Mesenchymal stem cell (in vitro differentiated cells and primary cell): ENCODE results near the gene ZFP1.
"Not testable (repeated sequence)": the region's sequence is repeated elsewhere in the genome, so short reads cannot be mapped to it uniquely, and the experiment has no call there.

Experiments used
- DNase-seq: peaks from one replicate; pipeline ENCODE4 v3.0.0-alpha.2; 2013
- H2AFZ ChIP-seq: one replicate; pipeline ENCODE4 v1.6.1; 2013; ENCODE audit warnings: low read depth, mild to moderate bottlenecking, control low read depth, inconsistent platforms, low read length, moderate library complexity
- H2AK5ac ChIP-seq: 2 replicates; pipeline ENCODE4 v1.6.1; 2013; ENCODE audit warnings: low read length, moderate library complexity, mild to moderate bottlenecking, inconsistent platforms; ENCODE audit not compliant: severe bottlenecking
- H2BK120ac ChIP-seq: one replicate; pipeline ENCODE4 v1.6.1; 2013; ENCODE audit warnings: low read depth, mild to moderate bottlenecking, inconsistent platforms, low read length, moderate library complexity
- H2BK12ac ChIP-seq, 2 experiments: one replicate each; pipeline ENCODE4 v1.6.1; 2013; ENCODE audit warnings: inconsistent platforms in 2 of 2, low read length in 2 of 2, mild to moderate bottlenecking in 2 of 2, moderate library complexity in 2 of 2, control low read depth in 1 of 2
- H2BK15ac ChIP-seq: one replicate; pipeline ENCODE4 v1.6.1; 2013; ENCODE audit warnings: mild to moderate bottlenecking, low read depth, inconsistent platforms; ENCODE audit not compliant: poor library complexity, severe bottlenecking
- H2BK5ac ChIP-seq: 2 replicates; pipeline ENCODE4 v1.6.1; 2013; ENCODE audit warnings: low read depth, mild to moderate bottlenecking, low read length, control low read depth, inconsistent platforms; ENCODE audit not compliant: poor library complexity, severe bottlenecking
- H3K14ac ChIP-seq, 2 experiments: one replicate each; pipeline ENCODE4 v1.6.1; 2013; ENCODE audit warnings: inconsistent platforms in 2 of 2, low read length in 2 of 2, control low read depth in 1 of 2, mild to moderate bottlenecking in 1 of 2, moderate library complexity in 1 of 2
- H3K18ac ChIP-seq, 2 experiments: one replicate each; pipeline ENCODE4 v1.6.1; 2013; ENCODE audit warnings: inconsistent platforms in 2 of 2, low read length in 2 of 2, control low read depth in 1 of 2, low read depth in 1 of 2, mild to moderate bottlenecking in 1 of 2
- H3K23ac ChIP-seq, 2 experiments: one replicate each; pipeline ENCODE4 v1.6.1; 2013; ENCODE audit warnings: inconsistent platforms in 2 of 2, low read length in 2 of 2, mild to moderate bottlenecking in 2 of 2, moderate library complexity in 2 of 2, control low read depth in 1 of 2
- H3K27ac ChIP-seq: 2 replicates; pipeline ENCODE4 v1.5.1; 2013; ENCODE audit warnings: mild to moderate bottlenecking, moderate library complexity, low read length, control low read depth, inconsistent platforms; ENCODE audit not compliant: poor library complexity, severe bottlenecking
- H3K27me3 ChIP-seq, 2 experiments: 2 replicates each; pipeline versions ENCODE4 v1.6.1 to v1.7.0; 2013; ENCODE audit warnings: low read length in 2 of 2, mild to moderate bottlenecking in 2 of 2, moderate library complexity in 2 of 2, control low read depth in 1 of 2, inconsistent platforms in 1 of 2; ENCODE audit not compliant: control insufficient read depth in 1 of 2, insufficient read depth in 1 of 2
- H3K36me3 ChIP-seq, 2 experiments: 2 replicates each; pipeline versions ENCODE4 v1.6.1 to v1.7.0; 2013; ENCODE audit warnings: low read length in 2 of 2, control low read depth in 1 of 2, inconsistent platforms in 1 of 2, low read depth in 1 of 2, mild to moderate bottlenecking in 1 of 2; ENCODE audit not compliant: insufficient read depth in 2 of 2, control insufficient read depth in 1 of 2
- H3K4ac ChIP-seq, 2 experiments: one replicate each; pipeline ENCODE4 v1.6.1; 2013; ENCODE audit warnings: inconsistent platforms in 2 of 2, low read length in 2 of 2, mild to moderate bottlenecking in 2 of 2, moderate library complexity in 2 of 2, control low read depth in 1 of 2, low read depth in 1 of 2
- H3K4me1 ChIP-seq: 2 replicates; pipeline ENCODE4 v1.6.1; 2013; ENCODE audit warnings: low read depth, low read length, control low read depth; ENCODE audit not compliant: control insufficient read depth, insufficient read depth
- H3K4me2 ChIP-seq: 2 replicates; pipeline ENCODE4 v1.6.1; 2013; ENCODE audit warnings: low read length, mild to moderate bottlenecking, inconsistent platforms; ENCODE audit not compliant: poor library complexity, severe bottlenecking
- H3K4me3 ChIP-seq, 2 experiments: 2 replicates each; pipeline versions ENCODE4 v1.5.1 to v1.7.0; 2013; ENCODE audit warnings: low read length in 2 of 2, mild to moderate bottlenecking in 2 of 2, control low read depth in 1 of 2, low read depth in 1 of 2; ENCODE audit not compliant: insufficient read depth in 1 of 2
- H3K79me1 ChIP-seq: replicated peaks from 2 replicates; pipeline ENCODE4 v1.6.1; 2013; ENCODE audit warnings: mild to moderate bottlenecking, control low read depth, low read length, inconsistent platforms; ENCODE audit not compliant: poor library complexity, severe bottlenecking
- H3K9ac ChIP-seq: 2 replicates; pipeline ENCODE4 v1.7.0; 2013; ENCODE audit warnings: mild to moderate bottlenecking, low read length, moderate library complexity
- H3K9me3 ChIP-seq: 2 replicates; pipeline ENCODE4 v1.7.0; 2013; ENCODE audit warnings: mild to moderate bottlenecking, low read length; ENCODE audit not compliant: control insufficient read depth
- H4K8ac ChIP-seq: one replicate; pipeline ENCODE4 v1.6.1; 2013; ENCODE audit warnings: inconsistent platforms, mild to moderate bottlenecking, low read length, moderate library complexity
- H4K91ac ChIP-seq: one replicate; pipeline ENCODE4 v1.6.1; 2013; ENCODE audit warnings: mild to moderate bottlenecking, low read length, inconsistent platforms
- WGBS: methylation state at CpG from one replicate; pipeline ENCODE4 v1.1.7; 2013; ENCODE audit warnings: mixed read lengths; 5-methylcytosine and 5-hydroxymethylcytosine counted together

ZFP1 gene

DNA sequence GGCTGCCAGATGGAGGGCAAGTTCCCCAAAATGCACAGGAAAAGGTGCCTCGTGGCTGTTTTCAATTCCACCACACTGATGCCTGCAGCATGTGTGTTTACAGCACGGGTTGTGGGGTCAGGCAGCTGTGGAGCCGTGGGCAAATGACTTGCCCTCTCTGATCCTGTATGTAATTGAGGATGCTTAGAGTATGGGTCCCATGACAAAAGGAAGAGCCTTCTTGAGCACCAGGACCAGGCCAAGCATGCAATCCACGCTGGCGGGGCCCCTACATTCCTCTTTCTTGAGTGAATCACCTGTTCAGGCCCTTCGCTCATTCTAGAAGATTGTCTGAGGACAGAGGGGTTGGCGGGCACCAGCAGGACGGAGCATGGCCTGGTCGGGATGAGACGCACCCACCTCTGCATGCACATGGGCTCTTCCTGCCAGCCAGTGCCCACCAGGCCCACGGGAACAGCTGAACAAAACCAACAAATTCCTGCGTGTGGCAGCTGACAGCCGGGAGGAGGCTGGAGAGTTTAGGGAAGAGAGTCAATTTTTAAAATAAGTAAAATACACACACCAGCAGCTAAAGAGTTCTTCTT lies 60.0 kb downstream of the ZFP1 start:
- H3K23ac ChIP-seq = no peak overlapping the region
- no peaks in the 10 kb centered on the region for H3K36me3 ChIP-seq
- H2BK5ac ChIP-seq = no peak overlapping the region
- H3K79me1 ChIP-seq = no peaks in the 10 kb centered on the region
- no peaks in the 10 kb centered on the region for H3K9me3 ChIP-seq
- H3K9ac ChIP-seq = no peak overlapping the region
- H3K4me1 ChIP-seq = peaks cover 11% of the 10 kb centered on the region
- peaks cover 0 to 14% of the 10 kb centered on the region in 2 experiments for H3K27me3 ChIP-seq
- 93% methylated on average over 9 of the region's 13 CpGs for WGBS
- H3K4me3 ChIP-seq = no peak overlapping the region
- H4K8ac ChIP-seq = no peak overlapping the region
- no peak for DNase-seq
- no peak overlapping the region for H2BK15ac ChIP-seq
- H3K4me2 ChIP-seq = no peak overlapping the region
- H3K27ac ChIP-seq = no peak overlapping the region
- H4K91ac ChIP-seq = no peak overlapping the region
- H3K18ac ChIP-seq = no peak overlapping the region
- H2BK12ac ChIP-seq = no peak overlapping the region
- H2AK5ac ChIP-seq = no peak overlapping the region
- no peak overlapping the region for H3K14ac ChIP-seq
- no peak overlapping the region for H2AFZ ChIP-seq
- no peak overlapping the region for H2BK120ac ChIP-seq
- no peak overlapping the region for H3K4ac ChIP-seq

DNA sequence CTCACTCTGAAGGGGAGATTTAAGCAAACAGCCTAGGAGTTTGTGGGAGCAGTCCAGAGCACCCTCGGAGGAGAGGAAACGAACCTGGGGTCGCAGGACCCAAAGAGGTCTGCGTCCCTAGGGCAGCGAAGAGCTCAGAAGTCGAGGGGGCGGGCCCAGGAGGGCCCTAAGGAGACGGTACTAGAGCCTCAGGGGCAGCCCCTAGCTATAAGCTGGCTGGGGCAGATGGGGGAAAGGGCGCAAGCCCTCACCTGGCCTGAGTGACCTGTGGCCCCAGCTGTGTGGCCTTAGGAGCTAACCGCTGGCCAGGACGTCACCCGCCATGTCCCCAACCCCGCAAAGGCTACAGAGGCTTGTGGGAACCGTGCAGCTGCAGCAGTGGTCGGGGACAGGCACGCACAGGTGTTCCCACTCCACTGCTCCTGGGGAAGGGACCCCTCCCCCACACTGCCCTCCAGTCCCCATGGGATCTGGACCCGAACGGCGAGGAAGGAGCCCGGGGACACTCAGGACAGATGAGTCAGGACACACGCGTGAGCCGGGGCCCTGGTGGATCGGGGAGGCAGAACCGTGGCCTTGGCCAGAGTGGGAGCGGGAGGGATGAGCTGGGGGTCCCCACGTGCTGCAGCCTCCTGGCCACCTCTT lies 60.7 kb downstream of the ZFP1 start:
- Histone ChIP-seq H3K27ac (no peak overlapping the region), H3K27me3 (peaks cover 0 to 14% of the 10 kb centered on the region in 2 experiments), H3K18ac (no peak overlapping the region), H2BK5ac (no peak overlapping the region), H3K14ac (no peak overlapping the region), H3K79me1 (no peaks in the 10 kb centered on the region), H3K9me3 (no peaks in the 10 kb centered on the region), H3K4ac (no peak overlapping the region), H3K4me2 (no peak overlapping the region), H3K9ac (no peak overlapping the region), H3K4me1 (peaks cover 11% of the 10 kb centered on the region), H3K4me3 (no peak overlapping the region), H2AFZ (no peak overlapping the region), H4K8ac (no peak overlapping the region), H2BK15ac (no peak overlapping the region), H3K36me3 (no peaks in the 10 kb centered on the region), H4K91ac (no peak overlapping the region), H2AK5ac (no peak overlapping the region), H3K23ac (no peak overlapping the region), H2BK120ac (no peak overlapping the region), H2BK12ac (no peak overlapping the region)
- WGBS = 88% methylated on average over 26 of the region's 27 CpGs
- no peak for DNase-seq

- not testable (repeated sequence) for H2BK12ac ChIP-seq, H2AFZ ChIP-seq, H3K14ac ChIP-seq, H2AK5ac ChIP-seq, H4K8ac ChIP-seq, H3K23ac ChIP-seq, H2BK5ac ChIP-seq, H3K4ac ChIP-seq, H3K4me3 ChIP-seq, H2BK15ac ChIP-seq, H3K9me3 ChIP-seq, H3K4me2 ChIP-seq, H3K9ac ChIP-seq, H4K91ac ChIP-seq, H3K79me1 ChIP-seq, H3K27ac ChIP-seq, H3K36me3 ChIP-seq, H2BK120ac ChIP-seq, DNase-seq, H3K18ac ChIP-seq
- peaks cover 11% of the 10 kb centered on the region for H3K4me1 ChIP-seq
- H3K27me3 ChIP-seq = peaks cover 0 to 14% of the 10 kb centered on the region in 2 experiments
- WGBS = 89% methylated on average over 7 of the region's 7 CpGs
These were observed 61.2 kb downstream of the ZFP1 start for GRCh38 chr16:75209514-75209913.

DNA sequence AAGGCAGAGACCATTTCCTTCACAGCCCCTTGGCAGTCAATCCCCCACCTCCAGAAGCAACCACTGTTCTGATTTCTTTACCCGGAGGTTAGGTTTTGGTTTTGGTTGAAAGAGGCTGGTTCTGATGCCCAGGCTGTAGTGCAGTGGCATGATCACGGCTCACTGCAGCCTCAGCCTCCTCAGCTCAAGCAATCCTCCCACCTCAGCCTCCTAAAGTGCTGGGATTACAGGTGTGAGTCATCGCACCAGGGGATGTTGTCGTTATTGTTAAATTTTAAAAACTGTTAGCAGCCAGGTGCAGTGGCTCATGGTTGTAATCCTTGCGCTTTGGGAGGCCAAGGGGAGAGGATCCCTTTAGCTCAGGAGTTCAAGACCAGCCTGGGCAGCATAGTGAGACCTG lies 61.6 kb downstream of the ZFP1 start:
- no peak for DNase-seq
- Histone ChIP-seq H2AK5ac (no peak overlapping the region), H4K8ac (no peak overlapping the region), H3K14ac (no peak overlapping the region), H3K79me1 (no peaks in the 10 kb centered on the region), H3K4me2 (no peak overlapping the region), H3K36me3 (no peaks in the 10 kb centered on the region), H4K91ac (no peak overlapping the region), H2BK120ac (no peak overlapping the region), H3K4ac (no peak overlapping the region), H3K4me1 (peaks cover 11% of the 10 kb centered on the region), H2BK15ac (no peak overlapping the region), H3K27me3 (peaks cover 0 to 14% of the 10 kb centered on the region in 2 experiments), H3K9me3 (no peaks in the 10 kb centered on the region), H2BK5ac (no peak overlapping the region), H3K23ac (no peak overlapping the region), H2BK12ac (no peak overlapping the region), H3K4me3 (no peak overlapping the region), H3K9ac (no peak overlapping the region), H3K27ac (no peak overlapping the region), H3K18ac (no peak overlapping the region), H2AFZ (no peak overlapping the region)
- 97% methylated on average over 4 of the region's 5 CpGs for WGBS
